Hematopoietic multipotent progenitor cell treated with erythropoietin and hydrocortisone succinate and interleukin-3 and kit ligand, for 4 days (in vitro differentiated cells): ENCODE measurements around the gene MT1G.
"Not testable (repeated sequence)": the region's sequence is repeated elsewhere in the genome, so short reads cannot be mapped to it uniquely, and the experiment has no call there.

Experiments
- DNase-seq: peaks from one replicate; pipeline ENCODE4 v3.0.0-alpha.2; 2015

The MT1G gene

DNA sequence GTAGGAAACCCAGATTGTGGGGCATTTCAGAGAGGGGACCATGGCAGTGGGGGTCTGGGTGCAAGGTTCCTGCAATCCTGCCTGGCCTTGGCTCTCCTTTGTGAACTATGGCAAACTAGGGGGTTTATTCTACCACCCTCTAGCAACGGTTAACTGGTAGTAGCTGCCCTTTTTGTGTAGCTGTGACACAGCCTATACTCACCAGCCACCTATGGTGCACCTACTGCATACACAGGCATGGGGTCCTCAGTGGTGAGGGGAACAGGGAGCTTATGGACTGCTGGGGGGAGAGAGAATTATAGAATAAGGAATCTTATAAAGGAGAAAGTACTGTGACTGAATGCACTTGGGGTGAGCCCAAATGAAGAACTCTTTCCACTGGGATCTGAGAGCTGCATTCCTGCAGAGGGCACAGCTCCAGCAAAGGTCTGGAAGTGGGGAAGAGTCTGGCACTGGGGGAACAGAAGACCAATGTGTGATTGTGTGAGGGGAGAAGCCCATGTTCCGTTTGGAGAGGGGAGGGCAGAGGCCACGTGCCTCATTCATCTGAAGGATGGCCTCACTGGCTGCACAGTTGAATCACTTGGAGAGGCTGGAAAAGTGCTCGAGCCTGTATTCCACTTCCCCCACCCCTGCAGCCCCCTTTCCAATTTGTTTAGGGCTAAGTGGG is 16.5 kb upstream of the MT1G start:
- no peak for DNase-seq

GRCh38 chr16:56683424-56684172 is 15.7 kb upstream of the MT1G start:
- DNase-seq = no peak

DNA sequence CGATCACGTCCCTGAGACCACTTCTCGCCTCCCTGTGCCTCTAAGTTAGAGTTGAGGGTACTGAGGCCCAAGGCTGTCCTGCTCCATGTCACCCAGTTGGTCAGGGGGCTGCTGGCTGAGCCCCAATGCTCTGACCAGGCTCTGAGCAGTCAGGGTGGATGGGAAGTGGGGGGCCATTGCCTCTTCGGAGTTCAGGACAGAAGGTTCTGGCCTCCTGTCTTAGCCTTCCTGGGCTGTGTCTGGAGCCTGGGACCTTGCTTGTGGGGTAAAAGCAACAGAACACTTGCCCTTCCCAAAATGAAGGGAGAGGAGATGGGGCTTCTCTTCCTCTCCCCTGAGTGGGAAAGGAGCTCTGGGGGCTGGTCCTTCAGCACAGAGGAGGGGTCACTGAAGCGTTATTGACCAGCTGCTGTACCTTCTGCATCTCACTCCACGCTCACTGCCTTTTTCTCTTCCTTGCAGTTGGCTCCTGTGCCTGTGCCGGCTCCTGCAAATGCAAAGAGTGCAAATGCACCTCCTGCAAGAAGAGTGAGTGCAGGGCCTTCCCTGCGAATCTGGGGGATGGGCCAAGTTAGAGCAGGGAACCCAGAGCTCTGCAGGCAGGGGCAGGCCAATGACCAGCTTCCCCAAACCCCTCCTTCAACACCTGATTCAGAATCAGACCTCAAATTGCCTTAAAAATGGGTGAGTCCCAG is 15.0 kb upstream of the MT1G start:
- no peak for DNase-seq

DNA sequence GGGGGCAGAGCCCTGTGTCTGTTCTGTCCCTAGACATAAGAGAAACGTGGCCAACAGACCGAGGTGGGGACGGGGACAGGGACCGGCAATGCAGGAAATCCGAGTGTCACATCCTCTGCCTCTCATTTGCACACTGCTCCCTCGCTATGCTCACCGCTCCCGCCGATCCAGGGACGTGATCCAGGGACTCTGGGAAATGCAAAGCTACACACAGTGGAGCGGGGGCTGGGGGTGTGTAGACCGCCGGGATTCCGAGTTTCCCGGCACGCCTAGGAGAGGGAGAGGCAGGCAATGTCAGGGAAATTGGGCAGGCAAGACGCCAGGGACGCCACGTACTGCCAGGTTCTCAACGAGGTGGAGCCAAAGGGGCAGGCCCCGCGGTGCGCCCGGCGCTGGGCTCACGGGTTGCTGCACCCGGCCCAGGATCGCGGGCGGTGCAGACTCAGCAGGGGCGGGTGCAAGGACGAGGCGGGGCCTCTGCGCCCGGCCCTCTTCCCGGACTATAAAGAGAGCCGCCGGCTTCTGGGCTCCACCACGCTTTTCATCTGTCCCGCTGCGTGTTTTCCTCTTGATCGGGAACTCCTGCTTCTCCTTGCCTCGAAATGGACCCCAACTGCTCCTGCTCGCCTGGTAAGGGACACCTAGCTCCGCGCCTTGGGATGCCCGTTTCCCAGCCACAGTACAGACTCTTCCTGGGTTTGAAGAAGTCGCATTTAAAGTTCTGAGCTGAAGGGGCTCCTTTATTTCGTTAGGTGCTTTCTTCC is 14.3 kb upstream of the MT1G start, which contains the start of gene MT1X:
Gene MT1X, plus strand, starts transcription at position 532 of the 764 bp plus-strand sequence. Its CDS starts 71 bp downstream, at position 603.
- peak; percentile 96 for DNase-seq

- DNase-seq = no peak
Measured at GRCh38 chr16:56679818-56680217, 12.0 kb upstream of the MT1G start.

GRCh38 chr16:56679078-56679730 is 11.3 kb upstream of the MT1G start:
- no peak for DNase-seq

GRCh38 chr16:56677474-56677873 is 9.6 kb upstream of the MT1G start:
- no peak for DNase-seq

DNA sequence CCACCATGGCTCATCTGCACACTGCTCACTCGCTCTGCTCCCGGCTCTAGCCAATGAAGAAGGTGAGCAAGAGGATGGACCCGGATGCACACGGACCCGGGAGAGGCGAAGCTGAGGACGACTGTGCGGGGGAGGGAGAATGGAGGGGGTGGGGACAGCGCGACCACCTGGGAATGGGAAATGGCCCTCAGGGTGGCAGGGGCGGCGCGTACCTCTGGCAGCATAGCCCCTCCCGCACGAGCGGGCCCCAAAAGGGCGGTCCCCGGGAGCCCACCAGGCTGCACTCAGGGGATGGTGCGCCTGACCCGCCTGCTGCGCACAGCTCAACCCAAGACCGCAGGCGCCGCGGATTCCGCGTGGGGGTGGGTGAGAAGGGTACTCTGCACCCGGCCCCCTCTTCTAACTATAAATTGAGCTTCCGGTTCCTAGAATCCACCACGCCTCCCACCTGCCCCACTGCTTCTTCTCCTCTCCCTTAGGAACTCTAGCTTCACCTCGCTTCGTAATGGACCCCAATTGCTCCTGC is 7.9 kb upstream of the MT1G start:
- peak; percentile 26 for DNase-seq

- not testable (repeated sequence) for DNase-seq
Measured at GRCh38 chr16:56674570-56674969, 6.7 kb upstream of the MT1G start.

DNA sequence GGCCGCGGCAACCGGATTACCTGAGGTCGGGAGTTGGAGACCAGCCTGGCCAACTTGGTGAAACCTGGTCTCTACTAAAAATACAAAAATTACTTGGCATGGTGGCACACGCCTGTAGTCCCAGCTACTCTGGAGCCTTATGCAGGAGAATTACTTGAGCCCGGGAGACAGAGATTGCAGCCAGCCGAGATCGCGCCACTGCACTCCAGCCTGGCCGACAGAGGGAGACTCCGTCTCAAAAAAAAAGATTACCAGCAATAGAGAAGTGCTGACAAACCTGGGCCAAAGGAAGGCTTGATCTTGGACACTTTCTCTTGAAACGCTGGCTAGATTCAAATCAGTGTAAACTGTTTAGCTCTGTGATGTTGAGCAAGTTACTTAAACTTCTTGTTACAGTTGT is 6.1 kb upstream of the MT1G start:
- DNase-seq = peak; percentile 75

- no peak for DNase-seq
Measured at GRCh38 chr16:56672761-56673536, 5.1 kb upstream of the MT1G start.

GRCh38 chr16:56672171-56672570 is 4.3 kb upstream of the MT1G start:
- not testable (repeated sequence) for DNase-seq

DNA sequence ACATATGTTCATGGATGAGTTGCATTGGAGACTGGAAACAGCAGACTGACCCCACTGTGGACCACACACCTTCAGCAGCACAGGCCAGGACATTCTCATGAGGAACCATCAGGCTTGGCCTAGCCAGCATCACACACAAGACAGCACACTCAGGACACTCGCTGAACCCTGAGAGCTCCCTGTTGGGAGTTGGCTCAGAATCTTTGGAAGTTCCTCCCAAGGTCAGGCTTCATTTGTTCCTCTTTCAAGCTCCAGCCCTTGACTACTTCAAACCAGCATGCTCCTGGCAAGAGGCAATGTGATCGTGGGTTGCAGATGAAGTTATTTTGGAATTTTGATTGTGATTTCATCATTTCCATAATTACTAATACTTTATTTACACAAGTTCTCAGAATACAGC is 3.8 kb upstream of the MT1G start:
- not testable (repeated sequence) for DNase-seq

GRCh38 chr16:56670620-56670934 is 2.7 kb upstream of the MT1G start:
- no peak for DNase-seq

- no peak for DNase-seq
Measured at GRCh38 chr16:56669840-56670619, 2.2 kb upstream of the MT1G start.

DNA sequence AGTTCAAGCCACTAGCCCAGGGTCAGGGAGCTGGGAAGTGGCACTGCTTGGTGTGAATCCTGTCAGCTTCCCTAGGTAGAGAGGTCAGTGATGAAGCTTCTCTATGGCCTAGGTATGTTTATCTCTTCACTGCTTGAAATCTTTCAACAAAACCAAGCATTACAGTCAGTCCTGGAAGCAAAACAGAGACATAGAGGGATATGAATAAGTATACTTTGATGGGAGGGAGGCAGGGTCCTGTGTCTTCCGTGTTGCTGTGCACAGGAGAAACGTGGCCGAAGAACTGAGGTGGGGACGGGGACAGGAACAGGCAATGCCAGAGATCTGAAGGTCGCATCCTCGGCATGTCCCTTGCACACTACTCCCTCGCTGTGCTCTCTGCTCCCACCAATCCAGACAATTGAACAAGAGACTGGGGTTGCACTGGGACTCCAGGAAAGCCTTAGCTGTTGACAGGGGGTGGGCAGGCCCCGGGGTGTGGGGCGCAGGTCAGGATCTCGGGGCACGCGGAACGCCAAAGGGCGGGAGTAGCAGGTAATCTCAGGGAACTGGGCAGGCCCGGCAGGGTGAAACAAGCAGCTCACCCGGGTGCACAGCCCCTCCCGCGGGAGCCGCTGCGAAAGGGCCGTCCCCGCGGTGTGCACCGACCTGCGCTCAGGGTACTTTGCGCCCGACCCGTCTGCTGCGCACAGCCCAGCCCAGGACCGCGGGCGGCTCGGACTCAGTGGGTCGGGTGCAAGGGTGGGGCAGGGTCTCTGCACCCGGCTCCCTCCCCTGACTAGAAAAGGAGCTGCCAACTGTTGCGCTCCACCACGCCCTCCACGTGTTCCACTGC is 1.4 kb upstream of the MT1G start, which contains the start of gene MT1H:
Gene MT1H, plus strand, starts transcription at position 810 of the 835 bp plus-strand sequence. CDS start 71 bp downstream, outside the sequence.
- DNase-seq = peak; percentile 63

GRCh38 chr16:56665286-56666261 is 2.3 kb downstream of the MT1G start:
- not testable (repeated sequence) for DNase-seq

DNA sequence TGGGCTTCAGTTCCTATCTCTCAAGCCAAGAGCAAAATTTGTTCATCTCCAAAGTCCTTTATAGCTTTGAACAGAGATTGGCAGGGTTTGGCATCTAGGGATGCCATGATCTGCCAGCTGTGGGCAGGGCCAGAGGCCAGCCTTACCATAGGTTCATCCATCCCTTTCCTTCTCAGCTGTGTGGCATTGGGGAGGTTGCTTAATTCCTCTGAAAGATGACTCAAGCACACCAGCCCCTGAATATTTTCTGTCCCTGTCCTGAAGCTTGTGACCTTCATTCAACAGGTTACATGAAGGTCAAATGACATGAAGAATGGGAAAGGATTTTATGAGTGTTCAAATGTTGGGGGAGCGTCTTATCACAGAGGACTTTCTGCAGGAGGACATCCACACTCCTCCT is 3.4 kb downstream of the MT1G start:
- DNase-seq = no peak
